ENCODE data around the gene MCRIP2.
A peak's percentile ranks its signal among the peaks of the same experiment; 100 is the strongest.

Gene MCRIP2

DNA sequence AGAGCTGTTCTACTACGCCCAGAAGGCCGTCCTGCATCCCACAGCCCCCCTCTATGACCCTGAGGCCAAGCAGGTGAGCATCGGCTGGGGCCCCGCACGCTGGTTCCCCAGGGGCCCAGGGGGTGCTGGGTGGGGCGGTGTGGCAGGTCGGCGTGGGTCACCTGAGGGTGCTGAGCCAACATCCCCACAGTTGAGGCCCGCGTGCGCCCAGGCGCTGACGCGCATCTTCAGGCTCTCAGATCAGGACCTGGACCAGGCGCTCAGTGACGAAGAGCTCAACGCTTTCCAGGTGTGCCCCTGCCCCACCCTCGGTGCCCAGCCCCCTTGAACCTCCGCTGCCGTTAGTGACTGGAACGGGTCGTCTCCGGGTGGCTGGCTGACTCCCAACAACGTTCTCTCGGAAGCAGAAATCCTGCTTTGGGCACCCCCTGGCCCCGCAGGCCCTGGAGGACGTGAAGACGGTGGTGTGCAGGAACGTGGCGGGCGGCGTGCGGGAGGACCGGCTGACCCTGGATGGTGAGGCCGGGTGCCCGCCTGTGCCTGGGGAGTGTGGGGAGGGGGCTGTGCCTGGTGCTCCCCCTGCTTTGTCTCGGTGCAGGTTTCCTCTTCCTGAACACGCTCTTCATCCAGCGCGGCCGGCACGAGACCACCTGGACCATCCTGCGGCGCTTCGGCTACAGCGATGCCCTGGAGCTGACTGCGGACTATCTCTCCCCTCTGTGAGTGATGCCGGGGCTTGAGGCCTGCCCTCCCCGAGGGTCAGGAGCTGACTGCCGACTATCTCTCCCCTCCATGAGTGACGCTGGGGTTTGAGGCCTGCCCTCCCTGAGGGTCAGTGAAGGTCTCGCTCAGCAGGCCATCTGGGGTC is 29.1 kb downstream of the MCRIP2 start:
- DNase-seq (ENCODE audit: low read depth) = no peak

DNA sequence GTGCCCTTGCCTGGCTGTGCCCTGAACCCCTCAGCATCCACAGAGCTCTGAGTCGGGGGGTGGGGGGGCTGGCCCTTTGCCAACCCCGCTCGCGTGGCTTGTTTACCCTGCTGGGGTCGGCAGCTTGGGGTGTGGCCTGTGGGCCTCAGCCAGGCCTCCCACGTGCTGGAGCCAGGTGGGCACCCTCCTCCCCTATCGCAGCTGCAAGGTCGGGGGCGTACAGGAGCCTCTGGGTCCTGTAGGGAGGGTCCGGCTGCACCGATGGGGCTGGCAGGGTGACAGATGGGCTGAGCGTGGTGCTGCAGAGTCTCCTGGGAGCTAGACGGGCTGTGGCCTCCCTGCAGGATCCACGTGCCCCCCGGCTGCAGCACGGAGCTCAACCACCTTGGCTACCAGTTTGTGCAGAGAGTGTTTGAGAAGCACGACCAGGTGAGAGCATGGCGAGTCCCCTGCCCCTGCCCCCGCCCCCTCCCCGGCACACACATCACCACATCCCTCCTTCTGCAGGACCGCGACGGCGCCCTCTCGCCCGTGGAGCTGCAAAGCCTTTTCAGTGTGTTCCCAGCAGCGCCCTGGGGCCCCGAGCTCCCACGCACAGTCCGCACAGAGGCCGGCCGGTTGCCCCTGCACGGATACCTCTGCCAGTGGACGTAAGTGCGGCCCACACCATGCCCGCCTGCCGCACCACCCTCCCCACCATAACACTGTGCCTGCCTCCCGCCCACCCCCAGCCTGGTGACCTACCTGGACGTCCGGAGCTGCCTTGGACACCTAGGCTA is 29.9 kb downstream of the MCRIP2 start:
- DNase-seq (ENCODE audit: low read depth) = no peak

DNA sequence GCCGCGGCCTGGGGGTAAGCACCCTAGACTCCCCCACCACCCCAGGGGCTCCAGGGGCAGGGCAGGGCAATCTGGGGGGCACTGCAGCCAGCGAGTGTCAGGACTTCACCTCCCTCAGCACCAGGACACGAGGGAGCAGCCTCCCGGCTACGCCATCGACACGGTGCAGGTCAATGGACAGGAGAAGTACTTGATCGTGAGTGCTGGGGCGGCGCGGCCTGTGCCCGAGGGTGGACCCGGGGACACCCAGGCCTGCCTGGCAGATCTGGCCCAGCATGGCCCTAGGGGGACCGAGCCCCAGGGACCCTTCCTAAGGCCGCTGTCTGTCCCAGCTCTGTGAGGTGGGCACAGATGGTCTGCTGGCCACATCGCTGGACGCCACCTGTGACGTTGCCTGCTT is 30.7 kb downstream of the MCRIP2 start:
- DNase-seq (ENCODE audit: low read depth) = no peak

DNA sequence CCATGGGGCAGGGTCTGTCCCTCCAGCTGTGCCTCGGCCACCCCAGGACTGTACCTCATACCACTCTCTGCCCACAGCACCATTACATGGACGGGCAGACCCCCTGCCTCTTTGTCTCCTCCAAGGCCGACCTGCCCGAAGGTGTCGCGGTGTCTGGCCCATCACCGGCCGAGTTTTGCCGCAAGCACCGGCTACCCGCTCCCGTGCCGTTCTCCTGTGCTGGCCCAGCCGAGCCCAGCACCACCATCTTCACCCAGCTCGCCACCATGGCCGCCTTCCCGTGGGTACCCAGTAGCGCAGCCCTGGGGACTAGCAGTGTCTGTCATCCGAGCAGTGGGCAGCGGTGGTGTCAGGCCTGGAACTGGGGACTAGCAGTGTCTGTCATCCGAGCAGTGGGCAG is 31.2 kb downstream of the MCRIP2 start:
- no peak for DNase-seq (ENCODE audit: low read depth)

DNA sequence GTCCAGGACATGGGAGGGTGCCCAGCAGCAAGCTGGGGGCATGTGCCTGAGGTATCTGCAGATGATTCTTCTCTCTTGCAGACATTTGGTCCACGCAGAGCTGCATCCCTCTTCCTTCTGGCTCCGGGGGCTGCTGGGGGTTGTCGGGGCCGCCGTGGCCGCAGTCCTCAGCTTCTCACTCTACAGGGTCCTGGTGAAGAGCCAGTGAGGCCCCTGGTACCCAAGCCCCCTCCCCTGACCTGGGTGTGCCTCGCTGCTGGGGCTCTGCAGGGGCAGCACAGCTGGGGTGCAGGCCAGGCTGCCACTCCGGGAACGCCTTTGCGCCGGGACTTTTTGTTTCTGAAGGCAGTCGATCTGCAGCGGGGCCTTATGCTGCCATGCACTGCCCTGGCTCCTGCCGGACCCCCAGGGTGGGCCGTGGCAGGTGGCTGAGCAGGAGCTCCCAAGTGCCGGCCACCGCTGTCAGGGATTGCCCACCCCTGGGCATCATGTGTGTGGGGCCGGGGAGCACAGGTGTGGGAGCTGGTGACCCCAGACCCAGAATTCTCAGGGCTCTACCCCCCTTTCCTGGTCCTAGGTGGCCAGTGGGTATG is 31.9 kb downstream of the MCRIP2 start:
- no peak for DNase-seq (ENCODE audit: low read depth)

DNA sequence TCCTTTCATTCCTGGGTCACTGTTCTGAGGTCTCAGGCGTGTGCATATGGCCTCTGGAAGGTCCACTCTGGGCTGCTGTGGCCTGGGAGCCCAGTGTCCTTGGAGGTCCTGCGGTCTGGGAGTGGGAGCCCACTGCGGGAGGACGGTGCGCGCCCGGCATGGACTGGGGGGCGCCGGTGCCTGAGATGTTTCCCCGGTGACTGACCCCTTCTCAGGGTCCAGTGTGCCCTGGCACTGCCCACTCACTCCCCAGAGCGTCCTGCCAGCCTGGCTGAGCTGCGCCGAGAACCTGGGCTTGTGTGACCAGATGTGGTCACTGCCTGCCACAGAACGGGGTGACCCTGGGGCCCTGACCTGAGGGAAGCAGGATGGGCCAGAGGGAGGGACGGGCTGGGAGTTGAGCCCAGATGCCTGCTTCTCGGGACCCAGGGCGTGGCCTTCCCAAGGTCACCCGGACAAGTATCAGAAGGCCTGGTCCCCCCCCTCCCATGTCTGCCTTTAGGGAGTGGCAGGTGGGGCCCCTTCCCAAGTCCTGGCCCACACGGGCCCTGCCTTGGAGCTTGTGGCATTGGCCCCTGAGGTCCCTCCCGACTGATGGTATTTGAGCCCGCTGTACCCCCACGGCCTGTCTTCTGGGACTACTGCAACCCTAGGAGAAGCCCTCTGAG is 32.7 kb downstream of the MCRIP2 start:
- no peak for DNase-seq (ENCODE audit: low read depth)

DNA sequence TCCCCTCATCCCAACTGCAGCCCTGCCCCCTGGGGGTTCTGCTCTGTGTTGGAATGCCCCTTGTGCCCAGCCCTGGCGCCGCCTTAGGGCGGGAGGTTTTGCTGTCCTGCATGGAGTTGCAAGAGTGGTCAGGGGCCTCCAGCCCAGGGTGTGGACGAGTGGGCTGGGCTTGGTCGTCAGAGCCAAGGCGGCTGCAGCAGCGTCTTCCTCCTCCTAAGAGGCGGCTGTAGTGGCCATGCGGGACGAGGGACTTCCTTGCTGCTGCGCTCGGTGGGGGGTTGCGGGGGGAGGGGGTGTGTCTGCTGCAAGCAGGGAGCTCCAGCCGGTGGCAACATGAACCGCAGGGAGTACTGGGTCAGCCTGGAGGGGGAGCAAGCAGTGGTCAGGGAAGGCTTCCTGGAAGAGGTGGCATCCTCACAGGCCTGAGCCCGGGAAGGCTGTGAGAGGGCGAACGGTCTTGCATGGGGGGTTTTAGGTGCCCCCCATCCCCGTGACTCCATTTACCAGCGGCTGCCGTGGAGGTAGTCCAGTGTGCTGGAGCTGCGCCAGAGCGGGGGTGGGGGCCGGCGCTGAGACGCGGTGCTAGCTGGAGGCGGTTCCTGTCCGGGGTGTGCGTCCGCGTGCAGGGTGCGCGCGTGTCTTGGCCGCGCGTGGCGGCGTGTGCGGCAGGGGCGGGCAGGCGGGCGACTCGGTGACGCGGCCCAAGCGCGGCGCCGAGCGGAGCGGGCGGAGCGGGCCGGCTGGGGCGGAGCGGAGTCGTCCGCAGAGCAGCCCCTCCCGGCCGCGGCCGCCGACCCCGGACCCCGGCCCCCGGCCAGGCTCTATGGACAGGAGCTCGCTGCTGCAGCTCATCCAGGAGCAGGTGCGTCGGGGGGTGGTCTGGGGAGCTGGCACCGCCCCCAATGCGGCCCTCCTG is 33.6 kb downstream of the MCRIP2 start, which contains the start of gene RHBDL1:
RHBDL1 (plus strand) TSS at position 704 of the 916 bp plus-strand sequence; CDS start at position 824, 120 bp downstream.
- DNase-seq (ENCODE audit: low read depth) = no peak

DNA sequence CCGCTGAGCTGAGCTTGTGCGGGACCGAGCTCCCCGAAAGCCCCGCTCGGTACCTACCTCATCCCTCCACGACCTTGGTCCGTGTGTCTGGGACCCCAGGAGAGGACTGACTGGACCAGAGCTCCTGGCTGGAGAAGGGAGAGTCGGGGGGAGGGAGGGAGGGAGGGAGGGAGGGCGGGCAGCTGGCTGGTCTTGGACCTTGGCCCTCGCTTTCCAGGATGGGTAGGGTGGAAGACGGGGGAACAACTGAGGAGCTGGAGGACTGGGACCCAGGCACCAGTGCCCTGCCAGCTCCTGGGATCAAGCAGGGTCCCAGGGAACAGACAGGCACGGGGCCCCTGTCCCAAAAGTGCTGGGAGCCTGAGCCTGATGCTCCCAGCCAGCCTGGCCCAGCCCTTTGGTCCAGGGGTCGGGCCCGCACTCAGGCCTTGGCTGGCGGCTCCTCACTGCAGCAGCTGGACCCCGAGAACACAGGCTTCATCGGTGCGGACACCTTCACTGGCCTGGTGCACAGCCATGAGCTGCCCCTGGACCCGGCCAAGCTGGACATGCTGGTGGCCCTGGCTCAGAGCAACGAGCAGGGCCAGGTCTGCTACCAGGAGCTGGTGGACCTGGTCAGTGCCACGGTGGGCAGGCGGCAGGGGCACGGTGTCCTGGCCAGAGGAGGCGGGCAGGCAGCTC is 34.4 kb downstream of the MCRIP2 start:
- DNase-seq (ENCODE audit: low read depth) = no peak

DNA sequence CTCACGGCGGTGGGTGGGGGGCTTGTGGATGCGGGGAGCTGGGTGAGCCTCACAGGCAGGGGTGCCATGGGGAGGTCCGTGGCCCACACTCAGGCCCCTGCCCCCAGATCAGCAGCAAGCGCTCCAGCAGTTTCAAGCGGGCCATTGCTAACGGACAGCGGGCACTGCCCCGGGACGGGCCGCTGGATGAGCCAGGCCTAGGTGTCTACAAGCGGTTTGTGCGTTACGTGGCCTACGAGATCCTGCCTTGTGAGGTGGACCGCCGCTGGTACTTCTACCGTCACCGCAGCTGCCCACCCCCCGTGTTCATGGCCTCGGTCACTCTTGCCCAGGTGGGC is 34.9 kb downstream of the MCRIP2 start:
- DNase-seq (ENCODE audit: low read depth) = no peak

DNA sequence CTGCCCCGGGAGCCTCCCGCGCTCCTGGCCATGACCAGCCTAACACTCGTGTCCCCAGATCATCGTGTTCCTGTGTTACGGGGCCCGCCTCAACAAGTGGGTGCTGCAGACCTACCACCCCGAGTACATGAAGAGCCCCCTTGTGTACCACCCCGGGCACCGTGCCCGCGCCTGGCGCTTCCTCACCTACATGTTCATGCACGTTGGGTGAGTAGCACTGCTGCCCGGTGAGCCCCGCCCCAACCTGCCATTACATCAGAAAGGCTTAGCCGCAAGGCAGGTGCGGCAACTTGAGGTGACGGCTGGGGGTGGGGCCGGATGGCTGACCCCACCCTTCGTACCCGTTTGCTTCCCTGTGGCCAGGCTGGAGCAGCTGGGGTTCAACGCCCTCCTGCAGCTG is 35.3 kb downstream of the MCRIP2 start:
- DNase-seq (ENCODE audit: low read depth) = no peak

DNA sequence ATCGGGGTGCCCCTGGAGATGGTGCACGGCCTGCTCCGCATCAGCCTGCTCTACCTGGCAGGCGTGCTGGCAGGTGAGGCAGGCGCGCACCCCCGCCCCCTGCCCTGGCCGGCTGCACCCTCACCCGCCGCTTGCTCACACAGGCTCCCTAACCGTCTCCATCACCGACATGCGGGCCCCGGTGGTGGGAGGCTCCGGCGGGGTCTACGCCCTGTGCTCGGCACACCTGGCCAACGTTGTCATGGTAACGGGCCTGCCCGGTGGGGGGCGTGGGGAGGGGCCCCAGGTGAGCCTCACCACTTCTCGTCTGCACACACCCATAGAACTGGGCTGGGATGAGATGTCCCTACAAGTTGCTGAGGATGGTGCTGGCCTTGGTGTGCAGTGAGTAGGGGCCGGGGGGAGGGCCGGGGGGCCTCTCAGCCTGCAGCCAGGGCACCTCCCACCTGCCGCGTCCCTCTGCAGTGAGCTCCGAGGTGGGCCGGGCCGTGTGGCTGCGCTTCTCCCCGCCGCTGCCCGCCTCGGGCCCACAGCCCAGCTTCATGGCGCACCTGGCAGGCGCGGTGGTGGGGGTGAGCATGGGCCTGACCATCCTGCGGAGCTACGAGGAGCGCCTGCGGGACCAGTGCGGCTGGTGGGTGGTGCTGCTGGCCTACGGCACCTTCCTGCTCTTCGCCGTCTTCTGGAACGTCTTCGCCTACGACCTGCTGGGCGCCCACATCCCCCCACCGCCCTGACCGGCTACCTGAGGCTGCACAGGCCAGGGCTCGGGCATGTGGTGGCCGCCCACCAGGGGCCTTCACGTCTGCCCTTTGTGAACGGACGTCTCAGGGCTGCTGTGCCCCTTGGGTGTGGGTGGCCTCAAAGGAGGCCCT is 35.9 kb downstream of the MCRIP2 start:
- no peak for DNase-seq (ENCODE audit: low read depth)

DNA sequence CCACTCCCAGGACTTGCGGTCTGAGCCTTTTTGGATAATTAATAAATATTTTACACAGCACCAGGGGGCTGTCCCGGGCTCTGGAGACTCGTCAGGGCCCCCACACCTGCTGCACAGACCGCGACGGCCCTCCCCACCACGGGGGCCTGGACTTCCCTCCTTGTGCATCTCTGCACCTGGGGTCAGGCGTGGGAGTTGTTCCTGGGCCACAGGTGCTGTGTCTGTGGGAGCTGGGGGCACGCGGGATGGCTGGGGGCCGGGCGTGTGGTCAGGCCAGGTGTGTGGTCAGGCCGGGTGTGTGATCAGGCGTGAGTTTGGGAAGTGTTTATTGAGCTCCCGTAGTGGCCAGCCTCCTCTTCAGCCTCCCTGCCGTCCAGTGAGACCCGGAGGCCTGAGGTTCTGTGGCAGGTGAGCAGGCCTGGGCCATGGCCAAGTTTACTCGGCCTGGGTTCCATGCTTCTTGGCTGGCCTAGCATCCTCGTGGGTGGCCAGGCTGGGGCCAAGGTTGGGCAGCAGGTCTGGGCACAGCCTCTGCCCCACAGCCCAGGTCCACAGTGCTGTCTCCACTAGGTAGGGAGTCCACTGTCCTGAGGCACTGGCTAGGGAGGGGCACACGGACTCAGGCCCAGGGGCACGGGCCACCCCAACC is 36.7 kb downstream of the MCRIP2 start:
- DNase-seq (ENCODE audit: low read depth) = no peak

DNA sequence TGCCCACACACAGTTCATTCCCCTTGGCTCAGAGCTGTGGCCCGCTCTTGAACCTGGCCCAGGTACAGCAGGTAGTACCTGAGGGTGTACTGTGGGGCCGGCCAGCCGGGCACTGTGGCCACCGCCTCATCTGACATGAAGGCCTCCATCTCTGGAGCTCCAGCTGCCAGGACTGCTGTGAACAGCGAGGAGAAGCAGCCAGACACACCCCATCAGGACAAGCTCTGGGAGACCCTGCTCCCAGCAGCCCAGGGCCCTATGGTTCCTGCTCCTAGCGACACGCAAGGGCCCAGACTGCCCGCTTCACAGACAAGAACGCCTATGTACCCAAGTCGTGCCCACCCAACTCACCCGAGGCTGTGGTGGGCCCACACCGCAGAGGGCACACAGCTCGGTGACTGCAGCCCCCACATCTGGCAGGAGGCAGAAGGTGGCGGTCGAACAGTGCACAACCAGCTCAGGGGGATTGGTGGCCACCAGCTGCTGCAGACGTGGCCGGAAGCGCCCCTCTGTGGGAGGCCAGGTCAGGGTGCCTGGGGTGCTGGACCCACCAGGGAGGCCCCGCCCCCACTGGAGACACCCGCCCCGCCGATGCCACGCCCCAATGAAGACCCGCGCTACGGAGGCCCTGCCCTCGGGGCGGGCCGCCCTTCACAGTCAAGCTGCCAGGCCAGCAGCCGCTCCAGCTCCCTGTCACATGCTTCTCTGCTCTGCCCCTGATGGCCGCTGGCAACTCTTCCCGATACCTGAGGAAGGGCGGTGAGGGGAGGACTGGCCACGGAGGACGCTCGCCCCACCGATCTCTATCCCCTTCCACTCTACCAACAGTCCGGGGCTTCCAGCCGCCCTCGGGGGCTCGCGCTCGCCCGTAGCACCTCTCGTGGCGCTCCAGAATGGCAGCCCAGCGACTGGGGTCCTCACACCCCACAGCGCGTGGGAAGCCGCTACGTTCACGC is 37.5 kb downstream of the MCRIP2 start:
- DNase-seq (ENCODE audit: low read depth) = no peak

DNA sequence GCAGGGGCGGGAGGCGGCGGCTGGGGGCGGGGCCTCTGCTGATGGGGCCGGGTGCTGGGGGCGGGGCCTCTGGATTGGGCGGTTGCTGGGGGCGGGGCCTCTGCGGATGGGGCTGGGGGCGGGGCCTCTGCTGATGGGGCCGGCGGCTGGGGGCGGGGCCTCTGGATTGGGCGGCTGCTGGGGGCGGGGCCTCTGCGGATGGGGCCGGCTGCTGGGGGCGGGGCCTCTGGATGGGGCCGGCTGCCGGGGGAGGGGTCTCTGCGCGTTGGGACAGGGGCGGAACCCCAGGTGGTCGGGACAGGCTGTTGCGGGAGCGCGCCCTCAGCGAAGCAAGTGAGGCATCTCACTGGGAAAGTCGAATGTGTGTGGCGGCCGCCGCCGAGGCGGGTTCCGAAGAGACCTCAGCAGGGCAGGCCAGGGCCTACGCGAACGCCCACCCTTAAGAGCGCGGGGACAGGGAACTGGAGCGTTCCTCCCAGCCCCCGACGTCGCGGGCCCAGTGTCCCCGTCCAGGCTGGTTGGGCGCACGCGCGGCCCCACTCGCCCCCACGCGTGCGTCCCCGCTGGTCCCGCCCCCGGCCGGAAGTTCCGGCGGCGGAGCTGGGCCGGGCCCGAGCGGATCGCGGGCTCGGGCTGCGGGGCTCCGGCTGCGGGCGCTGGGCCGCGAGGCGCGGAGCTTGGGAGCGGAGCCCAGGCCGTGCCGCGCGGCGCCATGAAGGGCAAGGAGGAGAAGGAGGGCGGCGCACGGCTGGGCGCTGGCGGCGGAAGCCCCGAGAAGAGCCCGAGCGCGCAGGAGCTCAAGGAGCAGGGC is 38.4 kb downstream of the MCRIP2 start, which contains the start of gene STUB1:
STUB1 (plus strand) TSS at position 597 of the 811 bp plus-strand sequence; CDS start at position 713, 116 bp downstream.
- peak; percentile 78 for DNase-seq (ENCODE audit: low read depth)

DNA sequence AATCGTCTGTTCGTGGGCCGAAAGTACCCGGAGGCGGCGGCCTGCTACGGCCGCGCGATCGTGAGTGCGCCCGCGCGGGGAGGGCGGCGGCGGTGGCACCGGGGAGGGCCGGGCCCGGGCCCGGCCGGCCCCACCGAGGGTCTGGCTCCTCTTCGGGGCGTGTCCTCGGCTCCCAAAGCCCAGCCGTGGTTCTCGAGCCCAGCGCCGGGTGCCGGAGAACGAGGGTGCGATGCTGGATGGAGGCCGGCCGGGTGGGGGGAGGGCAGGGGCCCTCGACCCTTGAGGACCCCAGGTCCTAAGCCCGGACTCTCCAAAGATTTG is 39.0 kb downstream of the MCRIP2 start:
- no peak for DNase-seq (ENCODE audit: low read depth)

DNA sequence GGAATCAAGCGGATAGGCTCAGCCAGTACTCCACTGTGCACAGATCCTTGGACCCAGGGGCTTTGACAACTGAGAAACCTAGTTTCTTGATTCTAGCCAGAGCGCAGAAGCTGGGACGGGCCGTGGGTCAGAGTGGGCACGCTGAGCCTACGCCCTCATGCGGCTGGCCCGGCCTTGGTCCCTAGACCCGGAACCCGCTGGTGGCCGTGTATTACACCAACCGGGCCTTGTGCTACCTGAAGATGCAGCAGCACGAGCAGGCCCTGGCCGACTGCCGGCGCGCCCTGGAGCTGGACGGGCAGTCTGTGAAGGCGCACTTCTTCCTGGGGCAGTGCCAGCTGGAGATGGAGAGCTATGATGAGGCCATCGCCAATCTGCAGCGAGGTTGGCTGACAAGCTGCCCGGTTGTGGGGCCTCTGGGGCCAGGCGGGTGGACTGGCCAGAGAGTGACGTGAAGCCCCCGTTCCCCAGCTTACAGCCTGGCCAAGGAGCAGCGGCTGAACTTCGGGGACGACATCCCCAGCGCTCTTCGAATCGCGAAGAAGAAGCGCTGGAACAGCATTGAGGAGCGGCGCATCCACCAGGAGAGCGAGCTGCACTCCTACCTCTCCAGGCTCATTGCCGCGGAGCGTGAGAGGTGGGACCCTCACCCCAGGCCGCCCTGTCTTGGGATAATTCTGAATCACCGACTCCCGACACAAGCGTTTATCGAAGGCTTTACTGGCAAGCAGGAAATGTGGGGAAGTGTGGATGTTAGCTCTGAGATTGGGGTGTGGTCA is 39.5 kb downstream of the MCRIP2 start:
- no peak for DNase-seq (ENCODE audit: low read depth)

Measured in activated T-helper 1 cell treated with Interleukin-2 at 50 U/mL for 16 hours (primary cell).